Esophagus mucosa (tissue), 1 donor: Measurements from ENCODE around the gene OBSL1. TPM values are rescaled to one million over a fixed set of nuclear protein-coding genes. Genes with fewer than 3 reads are reported as not detected.

ENCODE experiments used
- ATAC-seq: fragments of 200-7000 bp; cut with Tn5 transposase; one replicate; pipeline ENCODE4 v1.9.1; 2020
- total RNA-seq: library from RNA; stranded (reverse); gene quantifications from one replicate; pipeline ENCODE4 v1.2.4, GENCODE V29; 2023
- donor health status: DM: yes; HTN: yes; CAD: no.

OBSL1 gene
- total RNA-seq, 1 donor from 2014 or later, result 13.0 TPM

- ATAC-seq, result peak; percentile 8
These were observed 25.7 kb upstream of the OBSL1 start for GRCh38 chr2:219596954-219597551.

GRCh38 chr2:219595256-219595655 lies 23.9 kb upstream of the OBSL1 start:
- no peak for ATAC-seq

- no peak for ATAC-seq
These were observed 21.8 kb upstream of the OBSL1 start for GRCh38 chr2:219593154-219593553.

GRCh38 chr2:219592736-219593135 lies 21.4 kb upstream of the OBSL1 start:
- no peak for ATAC-seq

DNA sequence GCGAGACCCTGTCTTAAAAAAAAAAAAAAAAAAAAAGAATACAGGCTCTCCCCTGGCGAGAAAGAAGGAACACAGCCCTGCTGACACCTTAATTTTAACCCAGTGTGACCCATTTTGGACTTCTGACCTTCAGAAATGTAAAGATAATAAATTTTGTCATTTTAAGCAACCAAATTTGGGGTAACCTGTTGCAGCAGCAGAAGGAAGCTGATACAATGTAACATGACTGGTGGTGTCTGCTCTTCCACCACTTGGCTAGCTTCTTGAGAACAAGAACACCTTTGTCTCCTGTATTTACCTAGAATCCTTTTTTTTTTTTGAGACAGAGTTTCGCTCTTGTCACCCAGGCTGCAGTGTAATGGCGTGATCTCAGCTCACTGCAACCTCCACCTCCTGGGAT lies 19.8 kb upstream of the OBSL1 start:
- no peak for ATAC-seq

DNA sequence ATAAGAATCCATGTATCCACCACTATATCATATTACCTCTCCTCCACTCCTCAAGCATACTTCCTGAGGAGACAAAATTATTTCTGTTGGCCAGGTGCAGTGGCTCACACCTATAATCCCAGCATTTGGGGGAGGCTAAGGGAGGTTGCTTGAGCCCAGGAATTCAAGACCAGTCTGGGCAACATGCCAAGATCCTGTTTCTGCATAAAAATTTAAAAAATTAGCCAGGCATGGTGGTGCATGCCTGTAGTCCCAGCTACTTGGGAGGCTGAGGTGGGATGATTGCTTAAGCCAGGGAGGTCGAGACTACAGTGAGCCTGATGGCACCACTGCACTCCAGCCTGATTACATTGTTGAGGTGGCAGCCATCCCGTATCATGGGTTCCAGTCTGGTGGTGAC lies 10.0 kb upstream of the OBSL1 start:
- no peak for ATAC-seq

GRCh38 chr2:219578811-219579613 lies 7.7 kb upstream of the OBSL1 start:
- ATAC-seq, result no peak

DNA sequence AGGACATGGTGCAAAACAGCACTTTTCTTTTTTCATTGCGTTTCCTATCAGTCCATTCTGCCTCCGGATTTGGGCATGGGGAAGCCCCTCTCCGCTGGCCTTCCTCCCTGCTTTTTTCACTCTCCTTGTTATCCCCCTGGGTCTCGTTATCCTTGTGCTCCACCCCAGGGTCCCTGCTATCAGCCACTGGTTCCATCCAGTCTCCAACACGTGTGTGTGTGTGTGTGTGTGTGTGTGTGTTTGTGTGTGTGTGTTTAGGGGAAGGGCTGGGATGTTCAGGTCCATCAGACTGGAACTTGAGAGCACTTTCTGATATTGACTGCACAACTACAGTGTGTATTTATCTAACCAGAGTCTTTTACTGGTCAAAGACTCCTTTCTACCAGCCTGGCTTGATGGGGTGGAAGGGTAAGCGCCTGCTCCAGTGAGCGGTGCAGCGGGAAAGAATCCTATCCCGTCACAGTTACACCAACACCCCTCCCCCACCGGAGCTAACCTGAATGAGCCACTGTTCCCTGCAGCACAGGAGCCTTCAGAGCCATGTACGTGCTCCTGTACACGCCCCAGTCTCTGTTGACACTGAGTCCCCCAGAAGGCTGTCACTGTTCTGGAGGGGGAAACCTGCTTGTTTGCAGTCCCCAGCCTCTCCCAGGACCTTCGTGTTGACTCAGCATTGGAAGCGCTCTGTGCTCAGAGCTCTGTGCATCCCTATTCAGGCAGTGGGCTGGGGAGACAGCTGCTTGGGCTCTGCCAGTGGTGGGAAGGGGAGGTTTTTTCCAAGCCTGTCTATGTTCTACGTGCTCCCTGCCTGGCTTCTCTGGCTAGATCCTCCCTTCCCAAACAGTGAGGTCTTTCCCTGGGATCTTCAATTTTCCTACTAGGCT lies 5.4 kb upstream of the OBSL1 start:
- ATAC-seq, result no peak

DNA sequence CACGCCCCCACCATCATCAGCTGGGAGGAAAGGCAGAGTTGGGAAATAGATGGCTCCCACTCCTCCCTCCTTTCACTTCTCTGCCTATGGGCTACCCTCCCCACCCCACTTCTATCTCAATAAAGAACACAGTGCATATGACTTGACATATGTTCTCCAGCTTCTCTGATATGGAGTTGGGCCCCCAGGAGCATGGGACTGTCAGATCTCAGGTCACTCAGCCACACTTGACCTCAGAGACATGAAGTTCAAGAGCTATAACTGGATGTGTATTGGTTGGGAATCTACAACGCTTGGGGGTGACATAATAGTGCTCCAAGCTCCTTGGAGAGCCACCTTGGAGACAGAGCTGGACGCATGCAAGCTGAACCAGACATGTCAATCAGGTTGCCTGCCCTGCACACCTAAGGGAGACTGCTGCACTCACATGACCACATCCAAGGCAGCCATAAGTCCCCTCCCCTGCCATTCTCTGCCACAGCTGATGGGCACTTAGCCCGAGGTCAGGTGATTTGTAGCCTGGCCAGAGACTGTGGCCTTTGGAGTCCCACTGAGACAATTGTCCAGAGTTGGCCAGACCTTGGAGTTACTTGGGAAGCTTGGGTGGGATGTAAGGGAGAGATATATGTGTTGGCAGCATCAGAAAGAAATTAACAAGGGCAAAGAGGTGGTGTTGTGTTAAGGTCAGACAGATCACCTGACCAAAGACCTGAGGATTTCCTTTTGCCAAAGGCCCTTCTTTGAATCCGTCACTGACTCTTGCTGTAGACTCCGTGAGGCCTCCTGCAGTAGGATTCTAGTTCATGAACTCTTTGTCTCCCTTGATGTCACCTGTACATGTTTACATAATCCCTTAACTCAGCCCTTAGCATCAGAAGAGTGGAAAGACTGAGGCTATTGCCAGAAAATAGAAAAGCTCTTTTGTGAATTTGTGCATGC lies 4.5 kb upstream of the OBSL1 start:
- no peak for ATAC-seq

DNA sequence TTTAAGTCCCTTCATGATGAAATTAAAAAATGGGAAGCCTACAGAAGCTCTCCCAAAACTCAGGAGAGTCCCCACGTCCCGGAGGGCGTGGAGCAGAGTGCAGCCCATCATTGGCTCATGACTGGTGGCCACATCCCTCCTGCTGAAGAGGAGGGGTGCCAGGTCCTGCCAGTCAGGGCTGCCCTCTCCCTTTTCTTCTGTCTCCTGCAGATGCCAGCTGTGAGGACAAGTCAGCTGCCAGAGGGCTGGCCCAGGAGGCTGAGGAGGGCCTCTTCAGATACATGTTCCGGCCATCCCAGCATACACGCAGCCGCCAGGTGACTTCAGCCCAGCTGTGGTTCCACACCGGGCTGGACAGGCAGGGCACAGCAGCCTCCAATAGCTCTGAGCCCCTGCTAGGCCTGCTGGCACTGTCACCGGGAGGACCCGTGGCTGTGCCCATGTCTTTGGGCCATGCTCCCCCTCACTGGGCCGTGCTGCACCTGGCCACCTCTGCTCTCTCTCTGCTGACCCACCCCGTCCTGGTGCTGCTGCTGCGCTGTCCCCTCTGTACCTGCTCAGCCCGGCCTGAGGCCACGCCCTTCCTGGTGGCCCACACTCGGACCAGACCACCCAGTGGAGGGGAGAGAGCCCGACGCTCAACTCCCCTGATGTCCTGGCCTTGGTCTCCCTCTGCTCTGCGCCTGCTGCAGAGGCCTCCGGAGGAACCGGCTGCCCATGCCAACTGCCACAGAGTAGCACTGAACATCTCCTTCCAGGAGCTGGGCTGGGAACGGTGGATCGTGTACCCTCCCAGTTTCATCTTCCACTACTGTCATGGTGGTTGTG lies 3.4 kb upstream of the OBSL1 start:
- no peak for ATAC-seq

GRCh38 chr2:219573166-219573565 lies 1.8 kb upstream of the OBSL1 start:
- no peak for ATAC-seq

DNA sequence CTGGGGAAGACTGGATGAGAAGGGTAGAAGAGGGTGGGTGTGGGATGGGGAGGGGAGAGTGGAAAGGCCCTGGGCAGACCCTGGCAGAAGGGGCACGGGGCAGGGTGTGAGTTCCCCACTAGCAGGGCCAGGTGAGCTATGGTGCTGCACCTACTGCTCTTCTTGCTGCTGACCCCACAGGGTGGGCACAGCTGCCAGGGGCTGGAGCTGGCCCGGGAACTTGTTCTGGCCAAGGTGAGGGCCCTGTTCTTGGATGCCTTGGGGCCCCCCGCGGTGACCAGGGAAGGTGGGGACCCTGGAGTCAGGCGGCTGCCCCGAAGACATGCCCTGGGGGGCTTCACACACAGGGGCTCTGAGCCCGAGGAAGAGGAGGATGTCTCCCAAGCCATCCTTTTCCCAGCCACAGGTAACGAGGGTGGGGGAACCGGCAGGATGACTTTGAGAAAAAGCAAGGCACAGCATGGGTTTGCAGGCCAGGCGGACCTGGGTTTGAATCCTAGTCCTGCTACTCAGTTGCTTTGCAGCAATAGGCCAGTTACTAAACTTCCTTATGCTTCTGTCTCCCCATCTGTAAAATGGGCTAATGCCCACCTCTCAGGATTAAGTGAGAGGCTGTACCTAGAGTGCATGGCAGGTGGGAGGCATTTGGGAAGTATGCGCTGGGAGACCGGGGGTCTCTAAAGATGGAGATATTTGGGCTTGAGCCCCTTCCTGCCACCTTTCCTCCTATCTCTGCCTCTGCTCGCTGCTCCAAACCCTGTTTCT lies 1.1 kb upstream of the OBSL1 start, which contains the start of gene INHA:
Gene INHA (plus strand): TSS at position 74 of the 765 bp plus-strand sequence. CDS start 65 bp downstream, at position 139.
- no peak for ATAC-seq

DNA sequence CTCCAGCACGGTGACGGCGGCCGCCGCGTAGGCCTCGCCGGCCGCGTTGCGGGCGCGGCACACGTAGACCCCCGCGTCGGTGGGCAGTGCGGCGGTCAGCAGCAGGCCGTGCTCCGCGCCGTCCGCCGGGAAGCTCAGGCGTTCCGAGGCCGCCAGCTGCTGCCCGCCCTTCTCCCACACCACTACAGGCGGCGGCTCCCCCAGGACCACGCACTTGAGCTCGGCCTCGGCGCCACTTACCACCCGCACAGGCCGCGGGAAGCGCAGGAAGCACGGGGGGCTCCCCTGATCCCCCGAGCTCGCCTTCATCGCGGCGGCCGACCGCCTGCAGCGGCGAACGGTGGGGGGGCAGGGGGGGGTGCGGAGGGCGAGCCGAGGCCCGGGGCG lies 422 bp downstream of the OBSL1 start:
- ATAC-seq, result no peak

DNA sequence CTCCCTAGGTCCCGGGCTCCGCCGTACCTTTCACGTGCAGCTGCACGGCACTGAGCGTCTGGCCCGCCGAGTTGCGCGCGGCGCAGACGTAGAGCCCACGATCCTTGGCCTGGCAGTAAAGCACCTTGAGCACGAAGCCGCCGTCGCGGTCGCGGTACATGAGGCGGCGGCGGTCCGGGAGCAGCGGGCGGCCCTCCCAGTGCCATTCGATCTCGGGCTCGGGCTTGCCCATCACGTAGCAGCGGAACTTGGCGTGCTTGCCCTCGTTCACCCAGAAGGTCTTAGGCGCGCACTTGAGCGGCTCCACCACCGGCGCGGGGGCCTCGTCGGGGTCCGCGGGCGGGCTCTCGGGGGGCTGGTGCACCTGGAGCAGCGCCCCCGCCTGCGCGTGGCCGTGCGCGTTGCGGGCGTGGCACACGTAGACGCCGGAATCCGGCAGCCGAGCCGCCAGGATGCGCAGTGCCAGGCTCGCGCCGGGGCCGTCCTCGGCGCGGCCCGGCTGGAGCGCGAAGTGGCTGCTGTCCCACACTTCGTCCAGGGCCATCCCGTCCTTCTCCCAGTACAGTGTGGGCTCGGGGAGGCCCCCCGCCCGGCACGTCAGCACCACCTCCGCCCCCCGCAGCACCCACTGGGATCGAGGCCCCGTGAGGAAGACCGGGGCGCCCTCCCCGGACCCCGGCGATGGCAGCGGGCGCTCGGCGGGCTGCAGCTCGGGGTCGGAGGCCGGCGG lies 980 bp downstream of the OBSL1 start:
- peak; percentile 45 for ATAC-seq

- no peak for ATAC-seq
These were observed 1.7 kb downstream of the OBSL1 start for GRCh38 chr2:219569635-219570034.

DNA sequence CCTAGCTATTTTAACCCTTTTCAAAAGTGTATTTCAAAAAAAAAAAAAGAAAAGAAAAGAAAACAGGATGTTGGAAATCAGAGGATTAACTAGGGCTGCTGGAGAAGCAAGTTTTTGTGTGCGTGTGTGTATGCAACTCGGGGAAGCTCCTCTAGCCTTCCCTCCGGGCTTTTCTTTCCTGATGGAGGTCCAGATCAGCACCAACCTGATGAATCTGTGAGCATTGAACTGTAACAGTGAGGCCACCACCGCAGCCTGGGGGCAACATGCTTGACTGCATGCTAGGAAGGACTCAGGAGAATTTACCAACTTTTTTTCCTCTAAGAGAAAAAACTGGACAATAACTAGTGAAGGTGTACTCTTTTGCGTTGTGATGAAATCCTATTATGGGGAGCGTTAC lies 2.3 kb downstream of the OBSL1 start:
- no peak for ATAC-seq

GRCh38 chr2:219567791-219568361 lies 3.5 kb downstream of the OBSL1 start:
- ATAC-seq, result no peak

- no peak for ATAC-seq
These were observed 4.2 kb downstream of the OBSL1 start for GRCh38 chr2:219567131-219567530.

- no peak for ATAC-seq
These were observed 4.7 kb downstream of the OBSL1 start for GRCh38 chr2:219566640-219567039.
